SHP77 treated with DMSO at 0.1 percent for 48 hours (cell line): ENCODE data around the gene CD164L2.

Experiments
- DNase-seq: peaks from one replicate; lab custom pipeline; 2025; lab: John Stamatoyannopoulos, UW

CD164L2 gene

DNA sequence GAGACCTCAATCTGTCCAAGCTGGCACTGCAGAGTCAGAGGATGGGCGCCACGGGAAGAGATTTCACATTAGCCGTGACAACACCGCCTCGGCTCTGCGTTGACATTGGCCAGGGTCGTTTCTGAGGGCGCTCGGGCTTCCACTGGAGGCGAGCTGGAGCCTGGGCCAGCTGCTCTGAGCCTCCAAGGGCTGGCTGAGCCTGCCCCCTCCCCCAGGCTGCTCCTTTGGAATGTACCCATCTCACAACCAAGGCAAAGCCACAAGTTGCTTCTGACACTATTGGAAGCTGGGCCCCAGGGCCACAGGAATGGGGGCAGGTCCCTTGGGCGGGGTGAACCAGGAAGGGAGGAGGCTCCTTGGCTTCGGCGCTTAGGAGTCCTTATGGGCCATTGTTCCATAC, 21.9 kb upstream of the CD164L2 start:
- DNase-seq: no peak

DNA sequence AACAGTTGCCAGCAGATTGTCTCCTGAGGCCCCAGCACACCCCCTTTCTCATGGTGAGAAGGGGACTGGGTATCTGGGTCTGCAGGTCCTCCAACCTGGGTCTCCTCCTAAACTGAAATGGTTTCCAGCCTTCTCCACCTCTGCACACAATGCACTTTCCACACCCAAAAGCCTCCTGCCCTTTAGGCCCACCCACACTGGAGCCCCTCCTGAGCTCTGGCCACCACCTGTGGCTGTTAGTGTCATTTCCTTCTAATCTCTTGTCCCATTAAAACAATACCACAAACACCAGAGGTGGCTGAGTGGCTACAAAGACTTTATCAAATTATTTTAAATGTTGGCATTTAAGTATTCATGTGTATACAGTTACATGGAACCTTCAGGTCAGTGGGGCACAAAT, 20.8 kb upstream of the CD164L2 start:
- DNase-seq: no peak

DNA sequence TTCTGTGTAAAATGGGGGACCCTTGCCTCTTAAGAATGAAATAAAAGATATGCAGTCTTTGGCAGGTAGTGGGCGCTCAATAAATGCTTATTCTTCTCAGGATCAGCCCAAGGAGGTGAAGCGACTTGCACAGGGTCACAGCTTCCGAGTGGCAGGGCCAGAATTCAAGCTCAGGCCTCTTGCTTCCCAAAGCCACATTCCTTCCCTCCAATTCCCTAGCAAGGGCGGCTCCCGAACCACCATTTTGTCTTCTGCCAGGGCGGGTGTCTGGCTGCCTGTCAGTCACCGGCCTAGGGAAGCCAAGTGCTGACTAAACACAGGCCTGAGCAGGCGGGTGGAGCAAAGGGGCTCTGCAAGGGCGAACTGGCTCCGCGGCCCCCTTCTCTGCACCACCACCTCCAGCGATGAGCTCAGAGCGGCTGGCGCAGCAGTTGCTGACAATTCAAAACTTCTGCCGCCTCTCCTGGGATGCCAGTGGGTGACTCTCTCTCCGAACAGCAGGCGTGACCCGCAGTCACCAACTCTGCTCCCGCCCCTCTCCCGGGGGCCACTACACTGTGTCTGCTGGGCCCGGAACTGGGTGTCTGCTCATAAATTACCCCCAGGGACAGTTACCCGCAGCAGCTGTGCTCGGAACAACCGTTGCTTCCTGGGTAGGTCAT, 20.1 kb upstream of the CD164L2 start:
- no peak for DNase-seq

DNA sequence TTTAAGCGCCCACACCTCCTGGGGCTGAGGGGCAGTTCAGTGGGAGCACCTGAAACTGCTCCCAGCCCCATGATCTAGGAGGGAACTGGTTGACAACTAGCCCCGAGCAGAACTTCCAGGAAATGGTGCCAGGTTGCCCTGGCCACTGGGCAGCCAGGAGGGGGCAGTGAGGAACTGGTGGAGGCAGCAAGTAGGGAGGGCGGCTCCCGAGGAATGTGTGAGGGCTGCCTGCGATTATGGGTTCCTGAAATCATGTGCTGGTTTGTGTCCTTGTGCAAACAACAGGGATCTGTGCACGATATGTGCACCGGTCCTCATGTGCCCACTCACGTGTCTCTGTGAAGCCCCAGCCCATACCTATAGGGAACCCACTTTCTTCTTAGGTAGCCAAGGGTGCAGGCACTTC, 19.2 kb upstream of the CD164L2 start:
- DNase-seq: no peak

DNA sequence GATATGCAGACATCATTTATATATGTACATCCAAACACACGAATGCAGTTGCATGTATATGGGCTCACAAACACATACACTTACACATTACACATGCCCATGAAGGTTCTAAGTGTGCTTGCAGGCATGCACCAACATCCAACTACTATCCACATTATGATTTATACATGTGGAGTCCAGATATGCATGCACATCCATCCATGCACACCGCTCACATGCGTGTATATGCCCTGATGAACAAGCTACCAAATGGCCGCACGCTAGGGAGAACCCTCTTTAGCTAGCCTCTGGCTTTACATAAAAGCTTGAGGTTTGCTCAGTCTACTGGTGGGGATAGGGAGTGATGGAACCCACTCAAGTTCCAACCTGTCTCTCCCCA, 17.8 kb upstream of the CD164L2 start:
- no peak for DNase-seq

DNA sequence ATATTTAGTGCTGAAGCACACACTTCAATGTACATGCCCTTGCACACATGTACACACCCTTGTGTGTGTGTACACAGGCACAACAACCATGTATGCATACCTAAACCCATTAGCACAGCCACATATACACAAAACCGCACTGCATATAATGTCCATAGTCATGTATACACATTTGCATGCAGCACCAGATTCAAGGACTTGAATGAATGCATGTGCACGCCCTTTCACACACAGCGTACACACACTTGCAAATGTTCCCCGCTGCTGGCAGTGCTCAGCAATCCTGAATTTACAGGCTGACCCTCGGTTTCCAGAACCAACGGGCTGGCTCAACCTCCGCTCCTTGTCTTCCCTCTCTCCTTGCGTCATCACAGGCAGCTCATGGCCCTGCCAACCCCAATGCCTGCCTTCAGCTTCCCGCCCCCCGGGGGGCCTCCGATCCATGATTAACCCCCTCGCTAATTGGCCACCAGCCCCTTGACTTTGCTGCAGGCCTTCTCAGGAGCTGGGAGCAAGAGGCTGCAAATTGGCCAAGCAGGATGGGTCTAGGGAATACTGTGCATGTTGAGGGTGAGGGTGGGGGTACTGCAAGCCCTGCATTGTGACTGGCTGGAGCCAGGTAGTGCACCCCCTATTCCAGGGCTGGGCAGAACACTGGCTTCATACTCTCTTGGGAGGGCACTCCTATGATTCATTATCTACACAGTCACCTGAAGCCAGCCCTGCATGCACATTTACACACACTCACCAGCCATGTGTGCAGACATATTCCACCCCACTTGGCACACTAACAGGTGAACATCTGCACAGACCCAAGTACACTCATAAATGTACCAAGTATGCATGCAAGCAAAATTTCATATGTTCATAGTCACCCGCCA, 17.2 kb upstream of the CD164L2 start:
- DNase-seq: no peak

DNA sequence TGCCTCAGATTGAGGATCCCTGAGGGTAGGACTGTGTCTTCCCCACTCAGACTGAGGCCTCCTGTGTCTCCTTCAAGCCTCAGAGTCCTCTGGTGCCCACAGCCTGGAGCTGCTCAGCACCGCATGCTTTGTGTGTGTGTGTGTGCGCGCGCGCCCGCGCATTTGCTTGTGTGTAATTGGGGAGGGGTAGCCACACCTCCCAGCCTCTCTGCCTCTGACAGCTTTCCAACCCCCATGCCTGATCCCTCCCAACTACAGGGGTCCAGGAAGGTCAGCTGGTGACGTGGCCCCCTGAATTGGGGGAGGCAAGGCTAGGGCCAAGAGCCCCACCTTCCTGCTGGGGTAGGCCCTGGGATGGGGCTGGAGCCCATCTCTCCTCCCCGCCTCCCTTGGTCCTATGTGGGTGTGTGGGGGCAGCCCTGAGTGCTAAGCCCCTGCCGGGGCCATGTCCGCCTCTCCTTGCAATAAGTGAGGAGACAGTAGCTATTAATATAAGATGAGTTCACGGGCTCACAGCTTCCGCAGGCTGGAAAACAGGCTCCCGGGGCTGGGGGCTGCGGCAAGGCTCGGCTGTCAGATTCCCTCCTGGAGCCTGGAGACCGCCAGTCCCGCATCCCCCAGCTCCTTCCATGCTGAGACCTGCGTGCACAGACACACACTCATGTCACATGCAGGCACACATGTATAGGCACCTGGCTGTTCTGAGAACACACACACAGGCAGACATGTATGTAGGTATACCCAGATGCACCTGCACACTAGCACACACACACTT, 16.3 kb upstream of the CD164L2 start:
- DNase-seq: no peak

DNA sequence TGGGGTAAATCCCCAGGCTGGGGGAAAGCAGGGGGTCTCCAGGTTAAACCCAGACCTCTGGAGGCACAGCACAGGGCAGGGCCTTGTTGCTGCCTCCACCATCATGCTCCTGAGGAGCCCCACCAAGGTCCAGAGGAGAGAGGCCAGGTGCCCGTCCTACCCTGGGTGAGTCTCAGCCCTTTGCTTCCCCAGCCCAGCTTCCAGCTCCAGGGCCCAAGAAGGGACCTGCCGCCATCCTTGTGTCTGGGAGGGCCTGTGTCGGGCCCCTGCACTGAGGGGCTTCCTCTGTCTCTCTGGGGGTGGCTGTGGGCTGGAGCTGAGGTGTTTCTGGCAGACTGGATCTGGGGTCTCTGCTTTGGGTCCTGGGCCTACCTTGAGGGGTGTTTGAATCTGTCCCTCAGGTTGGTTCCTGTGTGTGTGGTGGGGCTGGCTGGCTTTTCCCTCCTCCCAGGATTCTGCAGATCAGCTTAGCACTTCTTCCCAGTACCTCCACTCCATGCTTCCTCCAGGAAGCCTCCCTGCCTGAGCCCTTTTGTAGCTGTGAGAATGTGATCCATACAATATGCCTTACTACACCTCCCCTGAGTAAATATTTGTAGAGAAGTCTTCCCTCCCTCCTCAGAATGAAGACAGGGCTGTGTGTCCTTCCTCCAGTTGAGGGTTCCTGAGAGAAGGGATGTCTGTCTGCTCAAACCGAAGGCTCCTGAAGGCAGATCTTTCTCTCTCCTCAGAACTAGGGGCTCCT, 15.4 kb upstream of the CD164L2 start:
- DNase-seq: no peak

DNA sequence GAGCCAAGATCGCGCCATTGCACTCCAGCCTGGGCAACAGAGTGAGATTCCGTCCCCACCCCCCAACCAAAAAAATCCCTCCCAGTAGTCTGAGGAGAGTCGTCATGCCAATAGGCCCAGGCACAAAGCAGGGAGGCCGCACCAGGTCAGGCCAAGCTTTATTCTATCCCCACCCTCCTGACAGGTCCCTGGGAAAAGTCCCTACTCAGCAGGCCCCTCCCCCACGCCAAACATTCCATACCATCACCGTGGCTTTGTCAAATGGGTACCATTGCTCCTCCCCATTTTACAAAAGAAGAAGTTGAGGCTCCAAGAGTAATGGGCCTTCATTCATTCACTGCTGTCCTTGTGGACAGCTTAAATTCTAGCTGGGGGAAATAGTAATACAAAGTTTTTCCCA, 14.6 kb upstream of the CD164L2 start:
- no peak for DNase-seq

DNA sequence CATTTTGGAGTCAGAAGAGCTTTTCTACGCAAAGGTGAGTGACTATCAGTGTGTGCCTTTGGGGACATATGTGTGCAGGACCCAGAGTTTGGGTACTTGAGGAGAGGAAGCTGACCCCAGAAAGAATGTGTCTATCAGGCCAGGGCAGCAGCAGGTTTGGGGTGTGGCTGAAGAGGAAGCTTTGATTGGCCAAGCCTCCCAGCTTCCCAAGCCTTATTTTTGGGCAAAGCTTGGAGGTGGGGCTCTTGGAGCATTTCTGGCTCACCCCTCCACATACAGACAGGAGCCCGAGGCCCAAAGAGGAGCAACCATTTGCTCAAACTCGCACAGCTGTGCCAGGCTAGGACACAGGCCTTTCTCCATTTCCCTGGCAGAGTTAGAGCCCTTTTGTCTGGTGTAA, 14.0 kb upstream of the CD164L2 start:
- DNase-seq: no peak

DNA sequence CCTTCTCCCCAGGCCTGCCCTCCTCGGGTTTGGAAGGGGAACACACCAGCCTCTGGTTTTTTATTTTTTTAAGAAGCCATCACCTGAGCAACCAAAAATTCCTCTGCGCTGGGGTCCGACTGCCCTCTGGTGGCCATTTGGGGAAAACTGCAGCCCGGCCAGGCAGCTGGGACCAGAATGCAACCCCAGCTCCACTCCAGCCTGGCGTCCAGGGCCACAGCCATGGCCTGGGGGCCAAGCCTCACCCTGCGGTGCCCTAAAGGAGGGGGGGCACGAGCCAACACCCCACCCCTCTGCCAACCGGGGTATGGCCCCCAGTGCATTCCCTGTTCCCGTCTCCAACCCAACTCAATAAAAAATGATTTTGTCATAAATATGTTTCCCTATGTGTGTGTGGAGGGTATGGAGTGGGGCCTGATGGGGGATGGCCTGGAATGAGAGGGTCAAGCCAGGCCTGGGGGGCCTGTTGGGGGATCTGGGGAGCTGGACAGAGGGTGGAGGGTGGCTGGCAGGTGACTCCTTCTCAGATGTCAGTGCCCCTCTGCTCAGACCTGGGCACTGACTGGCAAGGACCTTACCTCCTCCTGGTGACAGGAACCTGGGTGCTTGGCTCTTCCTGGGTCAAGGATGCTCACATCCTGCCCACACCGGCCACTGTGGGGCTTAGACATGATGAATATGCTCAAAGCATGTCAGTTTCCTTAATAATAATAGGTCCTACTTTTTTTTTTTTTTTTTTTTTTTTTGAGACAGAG, 12.5 kb upstream of the CD164L2 start:
- no peak for DNase-seq

DNA sequence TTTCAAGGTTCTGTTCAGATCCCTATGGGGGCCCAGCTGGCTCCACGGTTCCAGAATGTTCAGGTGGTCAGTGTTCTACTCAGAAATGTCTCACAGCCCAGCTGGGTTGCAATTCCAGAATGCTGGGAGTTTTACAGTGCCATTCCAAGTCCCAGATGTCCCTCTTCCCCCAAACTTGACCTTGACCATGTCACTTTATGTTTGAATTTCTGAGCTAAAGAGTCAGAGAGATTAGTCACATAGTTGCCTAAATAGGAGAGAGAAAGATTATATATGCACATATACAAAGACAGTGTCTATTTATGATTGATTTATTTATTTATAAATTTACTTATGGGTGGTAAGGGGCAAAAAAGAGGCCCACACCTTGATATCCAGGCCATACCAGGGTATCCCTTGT, 11.8 kb upstream of the CD164L2 start:
- DNase-seq: no peak

DNA sequence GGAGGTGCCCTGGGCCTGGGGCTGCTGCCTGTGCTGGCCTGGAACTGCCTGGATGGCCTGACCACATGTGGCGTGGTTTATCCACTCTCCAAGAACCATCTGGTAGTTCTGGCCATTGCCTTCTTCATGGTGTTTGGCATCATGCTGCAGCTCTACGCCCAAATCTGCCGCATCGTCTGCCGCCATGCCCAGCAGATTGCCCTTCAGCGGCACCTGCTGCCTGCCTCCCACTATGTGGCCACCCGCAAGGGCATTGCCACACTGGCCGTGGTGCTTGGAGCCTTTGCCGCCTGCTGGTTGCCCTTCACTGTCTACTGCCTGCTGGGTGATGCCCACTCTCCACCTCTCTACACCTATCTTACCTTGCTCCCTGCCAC, 11.1 kb upstream of the CD164L2 start:
- DNase-seq: no peak

DNA sequence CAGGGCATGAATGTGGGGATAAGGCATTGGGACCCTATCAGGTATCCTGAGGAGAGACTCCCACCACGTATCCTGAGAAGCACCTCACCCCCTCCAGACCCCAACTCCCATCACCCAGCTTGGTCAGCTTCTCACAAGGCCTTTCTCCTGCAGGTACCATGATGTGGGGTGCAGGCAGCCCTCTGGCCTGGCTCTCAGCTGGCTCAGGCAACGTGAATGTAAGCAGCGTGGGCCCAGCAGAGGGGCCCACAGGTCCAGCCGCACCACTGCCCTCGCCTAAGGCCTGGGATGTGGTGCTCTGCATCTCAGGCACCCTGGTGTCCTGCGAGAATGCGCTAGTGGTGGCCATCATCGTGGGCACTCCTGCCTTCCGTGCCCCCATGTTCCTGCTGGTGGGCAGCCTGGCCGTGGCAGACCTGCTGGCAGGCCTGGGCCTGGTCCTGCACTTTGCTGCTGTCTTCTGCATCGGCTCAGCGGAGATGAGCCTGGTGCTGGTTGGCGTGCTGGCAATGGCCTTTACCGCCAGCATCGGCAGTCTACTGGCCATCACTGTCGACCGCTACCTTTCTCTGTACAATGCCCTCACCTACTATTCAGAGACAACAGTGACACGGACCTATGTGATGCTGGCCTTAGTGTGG, 10.6 kb upstream of the CD164L2 start:
- no peak for DNase-seq

DNA sequence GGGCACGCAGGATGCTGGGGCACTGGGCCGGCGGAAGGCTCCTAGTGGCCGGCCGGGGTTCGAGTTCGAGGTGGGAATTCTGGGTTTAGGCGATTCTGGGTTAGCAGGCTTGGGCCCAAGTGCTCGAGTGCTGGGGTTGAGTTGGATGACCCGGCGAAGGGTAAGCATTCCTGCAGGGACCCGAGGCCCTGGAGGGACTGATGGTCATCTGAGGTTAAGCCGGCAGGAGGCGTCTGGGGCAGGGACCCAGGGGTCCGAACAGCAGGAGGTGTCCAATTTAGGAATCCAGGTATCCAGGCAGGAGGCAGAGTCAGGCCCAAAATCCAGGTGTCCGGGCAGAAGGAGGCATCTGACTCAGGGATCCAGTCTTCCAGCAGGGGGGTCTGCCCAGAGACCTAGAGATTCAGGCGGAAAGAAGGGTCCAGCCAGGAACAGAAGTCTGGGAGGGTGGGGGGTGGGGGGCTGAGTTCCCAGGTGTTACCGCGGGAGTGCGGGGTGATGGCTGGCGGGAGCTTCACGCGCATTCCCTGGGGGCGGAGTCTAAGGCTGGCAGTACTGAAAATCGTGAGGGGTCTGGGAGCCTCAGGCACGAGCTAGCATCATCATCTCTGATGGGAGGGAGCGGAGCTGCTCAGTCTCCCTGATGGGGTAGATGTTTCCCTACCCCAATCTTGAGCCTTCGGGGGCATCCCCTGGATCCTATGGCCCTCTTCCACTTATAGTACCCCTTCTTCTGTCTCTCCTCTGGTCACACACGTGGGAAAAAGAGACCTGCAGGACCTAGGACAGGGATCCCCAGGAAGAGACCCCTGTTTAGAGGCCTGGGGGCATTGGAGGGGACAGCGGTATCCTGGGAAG, 9.9 kb upstream of the CD164L2 start:
- no peak for DNase-seq

DNA sequence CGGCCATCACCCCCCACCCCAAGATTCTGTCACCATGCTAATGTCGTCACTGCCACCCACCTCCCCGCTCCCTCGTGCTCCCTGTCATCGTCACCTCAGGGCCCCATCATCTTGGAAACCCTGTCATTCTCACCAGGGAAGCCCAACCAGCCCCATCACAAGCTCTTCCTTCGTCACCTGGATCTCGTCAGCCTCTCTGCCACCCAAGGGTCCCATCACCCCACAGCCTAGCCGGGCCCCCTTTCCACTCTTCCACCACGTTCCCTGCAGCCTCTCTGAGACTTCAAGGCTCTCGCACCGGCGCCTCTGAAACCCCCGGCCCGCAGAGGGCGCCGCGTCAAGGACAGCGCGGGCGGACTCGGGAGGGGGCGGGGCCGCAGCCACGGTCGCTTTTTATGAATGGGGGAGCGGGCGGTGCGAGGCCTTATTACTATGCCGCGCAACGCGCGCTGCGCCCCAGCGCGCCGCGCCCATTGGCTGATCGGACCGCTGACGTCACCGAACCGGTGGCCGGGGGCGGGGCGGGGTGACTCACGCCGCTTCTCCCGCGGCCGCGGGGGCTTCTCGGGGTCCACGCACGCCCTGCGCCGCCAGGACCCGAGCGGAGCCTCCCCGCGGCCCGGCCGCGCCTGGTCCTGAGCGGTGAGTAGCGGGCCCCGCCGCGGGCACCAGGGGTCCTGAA, 9.1 kb upstream of the CD164L2 start, which contains the start of gene GPR3:
GPR3 (plus strand) TSS at position 527 of the 682 bp plus-strand sequence. CDS start 1,177 bp downstream, outside the sequence.
- DNase-seq: peak; percentile 48

DNA sequence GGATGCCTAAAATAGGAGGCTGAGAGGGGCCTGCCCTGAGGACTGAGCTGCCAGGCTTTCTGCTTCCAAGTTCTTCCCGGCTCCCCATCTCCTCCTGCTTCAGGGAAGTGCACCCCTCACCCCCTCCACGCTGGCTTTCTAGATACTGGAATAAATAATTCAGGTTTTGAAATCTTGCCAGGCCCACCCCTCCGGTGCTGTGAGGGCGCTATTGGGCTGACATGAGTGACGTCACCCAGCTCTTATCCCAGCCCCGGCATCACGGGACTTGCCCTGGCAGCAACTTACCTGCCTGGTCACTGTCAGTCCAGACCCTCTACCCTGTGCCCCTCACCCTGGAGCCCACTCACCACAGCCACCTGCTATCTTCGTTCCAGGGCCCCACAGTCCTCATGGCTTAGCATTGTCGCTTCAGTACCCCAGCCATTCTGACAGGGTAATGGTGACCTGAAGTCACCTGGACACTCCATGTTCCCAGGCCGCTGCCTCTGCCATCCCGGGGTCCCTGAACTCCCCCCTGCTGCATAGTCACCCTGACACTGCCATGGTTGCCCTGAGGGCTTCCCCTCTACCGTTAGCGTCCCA, 8.5 kb upstream of the CD164L2 start:
- peak; percentile 42 for DNase-seq

DNA sequence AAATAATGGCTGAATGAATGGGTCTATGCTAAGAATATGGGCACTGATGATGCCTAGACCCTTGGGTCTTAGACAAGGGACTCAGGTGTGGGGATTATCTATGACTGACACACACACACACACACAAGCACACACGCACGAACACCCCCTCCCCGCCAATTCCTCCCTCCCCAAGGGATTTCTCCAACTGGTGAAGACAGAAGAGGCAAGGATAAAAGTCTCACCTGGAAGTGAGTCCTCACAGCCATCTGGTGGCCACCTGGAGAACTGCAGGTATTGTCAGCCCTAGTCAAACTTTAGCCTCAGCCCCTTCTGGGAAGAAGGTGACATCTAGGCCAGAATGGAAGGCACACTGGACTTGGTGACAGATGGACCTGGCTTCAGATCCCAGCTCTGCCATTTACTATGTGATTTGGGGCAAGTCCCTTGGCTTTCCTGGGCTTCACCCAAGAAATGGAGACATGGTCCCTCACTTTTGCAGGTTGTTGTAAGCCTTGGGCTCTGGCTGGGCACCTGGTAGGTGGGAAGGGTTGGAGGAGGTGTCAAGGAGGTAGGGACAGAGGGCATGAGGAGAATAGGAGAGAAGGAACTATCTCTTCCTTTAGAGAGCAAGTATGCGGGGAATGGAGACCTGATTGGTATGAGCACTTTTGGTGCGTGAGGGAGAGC, 5.3 kb upstream of the CD164L2 start:
- peak; percentile 6 for DNase-seq
